Measurements from ENCODE around the gene NT5C1B.

Gene NT5C1B

DNA sequence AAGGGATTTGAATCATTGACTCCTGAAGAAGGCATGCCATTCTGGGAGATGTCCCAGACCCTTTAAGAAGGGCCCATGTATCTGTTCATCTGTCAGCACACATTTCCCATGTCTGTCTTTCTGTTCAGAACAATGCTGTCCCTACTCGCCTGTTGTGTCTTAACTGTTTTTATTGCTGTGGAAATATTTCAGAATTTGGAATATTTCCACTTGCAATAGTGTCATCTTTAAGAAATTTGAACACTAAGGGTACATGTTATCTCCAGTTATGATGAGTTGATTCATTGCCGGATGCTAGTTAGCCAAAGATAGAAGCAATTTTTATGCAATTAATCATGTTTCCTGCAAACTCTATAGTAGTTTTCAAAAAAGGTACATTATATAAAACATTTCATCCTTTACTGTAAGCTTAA is 36.9 kb upstream of the NT5C1B start:
- no peaks in the 10 kb centered on the region for H3K9me3 ChIP-seq (ENCODE audit: insufficient read depth, low read length)
- H3K9me2 ChIP-seq (replicated peaks; ENCODE audit: insufficient read depth, low read length): no peaks in the 10 kb centered on the region
- H3K4me2 ChIP-seq (ENCODE audit: low read depth, low read length, poor library complexity, severe bottlenecking): no peak overlapping the region
- no peak overlapping the region for H3K9ac ChIP-seq (ENCODE audit: low read length)
- no peaks in the 10 kb centered on the region for H3K79me2 ChIP-seq (ENCODE audit: insufficient read depth, low read length)
- H2AFZ ChIP-seq (ENCODE audit: low read depth, low read length, severe bottlenecking): no peak overlapping the region
- H3K27me3 ChIP-seq (ENCODE audit: low read length): no peaks in the 10 kb centered on the region
- H4K20me1 ChIP-seq (ENCODE audit: low read depth, low read length): no peaks in the 10 kb centered on the region
- H3K36me3 ChIP-seq (ENCODE audit: low read length): no peaks in the 10 kb centered on the region
- TF ChIP-seq EZH2phosphoT487 (conservative IDR thresholded peaks at IDR 0.05; ENCODE audit: low read length): no peak
- TF ChIP-seq, protein P1, sequence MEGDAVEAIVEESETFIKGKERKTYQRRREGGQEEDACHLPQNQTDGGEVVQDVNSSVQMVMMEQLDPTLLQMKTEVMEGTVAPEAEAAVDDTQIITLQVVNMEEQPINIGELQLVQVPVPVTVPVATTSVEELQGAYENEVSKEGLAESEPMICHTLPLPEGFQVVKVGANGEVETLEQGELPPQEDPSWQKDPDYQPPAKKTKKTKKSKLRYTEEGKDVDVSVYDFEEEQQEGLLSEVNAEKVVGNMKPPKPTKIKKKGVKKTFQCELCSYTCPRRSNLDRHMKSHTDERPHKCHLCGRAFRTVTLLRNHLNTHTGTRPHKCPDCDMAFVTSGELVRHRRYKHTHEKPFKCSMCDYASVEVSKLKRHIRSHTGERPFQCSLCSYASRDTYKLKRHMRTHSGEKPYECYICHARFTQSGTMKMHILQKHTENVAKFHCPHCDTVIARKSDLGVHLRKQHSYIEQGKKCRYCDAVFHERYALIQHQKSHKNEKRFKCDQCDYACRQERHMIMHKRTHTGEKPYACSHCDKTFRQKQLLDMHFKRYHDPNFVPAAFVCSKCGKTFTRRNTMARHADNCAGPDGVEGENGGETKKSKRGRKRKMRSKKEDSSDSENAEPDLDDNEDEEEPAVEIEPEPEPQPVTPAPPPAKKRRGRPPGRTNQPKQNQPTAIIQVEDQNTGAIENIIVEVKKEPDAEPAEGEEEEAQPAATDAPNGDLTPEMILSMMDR (IDR thresholded peaks at IDR 0.05; ENCODE audit: insufficient read depth, low read length, poor library complexity, severe bottlenecking): no peak
- H3F3A ChIP-seq (ENCODE audit: insufficient read depth): no peaks in the 10 kb centered on the region
- no peak overlapping the region for H3K27ac ChIP-seq (ENCODE audit: low read depth, low read length)
- H3K4me3 ChIP-seq (ENCODE audit: insufficient read depth, low read length, poor library complexity, severe bottlenecking): no peak overlapping the region

DNA sequence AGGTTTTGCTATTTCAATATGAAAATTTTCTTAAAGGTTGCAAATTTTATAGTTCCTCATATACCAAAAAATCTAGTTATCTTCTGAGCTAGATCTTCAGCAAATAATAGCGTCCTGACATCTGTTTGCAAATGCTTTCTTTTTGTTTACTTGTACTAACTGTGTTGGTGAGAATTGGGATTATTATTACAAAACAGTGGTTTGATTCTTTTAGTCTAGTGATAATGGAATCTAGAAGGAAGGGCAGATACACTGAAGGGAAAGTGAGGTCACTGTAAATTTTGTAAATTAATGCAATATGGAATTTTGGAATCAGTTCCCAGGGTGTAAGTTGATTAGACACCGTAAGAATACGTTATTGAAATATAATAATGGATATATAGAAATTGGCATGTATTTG is 36.2 kb upstream of the NT5C1B start:
- Histone ChIP-seq H3F3A (ENCODE audit: insufficient read depth) (no peaks in the 10 kb centered on the region), H3K79me2 (ENCODE audit: insufficient read depth, low read length) (no peaks in the 10 kb centered on the region), H3K4me2 (ENCODE audit: low read depth, low read length, poor library complexity, severe bottlenecking) (no peak overlapping the region), H3K27ac (ENCODE audit: low read depth, low read length) (no peak overlapping the region), H3K9ac (ENCODE audit: low read length) (no peak overlapping the region), H4K20me1 (ENCODE audit: low read depth, low read length) (no peaks in the 10 kb centered on the region), H3K9me2 (replicated peaks; ENCODE audit: insufficient read depth, low read length) (no peaks in the 10 kb centered on the region), H3K9me3 (ENCODE audit: insufficient read depth, low read length) (no peaks in the 10 kb centered on the region), H3K4me3 (ENCODE audit: insufficient read depth, low read length, poor library complexity, severe bottlenecking) (no peak overlapping the region), H2AFZ (ENCODE audit: low read depth, low read length, severe bottlenecking) (no peak overlapping the region), H3K27me3 (ENCODE audit: low read length) (no peaks in the 10 kb centered on the region), H3K36me3 (ENCODE audit: low read length) (no peaks in the 10 kb centered on the region)
- TF ChIP-seq EZH2phosphoT487 (conservative IDR thresholded peaks at IDR 0.05; ENCODE audit: low read length): no peak
- TF ChIP-seq, protein P1 (IDR thresholded peaks at IDR 0.05; ENCODE audit: insufficient read depth, low read length, poor library complexity, severe bottlenecking): no peak

DNA sequence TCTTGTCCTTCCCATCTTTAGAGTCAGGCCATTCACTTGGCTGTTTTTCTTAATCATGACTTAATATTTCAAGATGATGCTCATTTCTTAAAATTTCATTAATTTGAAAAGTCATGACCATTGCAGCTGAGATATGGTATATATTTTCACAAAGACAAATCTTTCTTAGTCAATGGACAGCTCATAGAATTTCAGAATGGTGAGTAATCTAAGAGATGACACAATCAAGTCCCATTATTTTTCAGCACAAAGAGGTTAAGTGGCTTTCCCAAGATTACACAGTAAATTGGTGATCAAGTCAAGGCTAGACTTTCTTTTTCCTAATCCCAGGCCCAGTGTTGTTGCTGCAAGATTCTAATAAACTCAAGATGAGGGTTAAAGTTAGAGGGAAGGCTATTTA is 34.4 kb upstream of the NT5C1B start:
- Histone ChIP-seq H3K36me3 (ENCODE audit: low read length) (no peaks in the 10 kb centered on the region), H3K27me3 (ENCODE audit: low read length) (no peaks in the 10 kb centered on the region), H3K4me3 (ENCODE audit: insufficient read depth, low read length, poor library complexity, severe bottlenecking) (no peak overlapping the region), H4K20me1 (ENCODE audit: low read depth, low read length) (no peaks in the 10 kb centered on the region), H3K79me2 (ENCODE audit: insufficient read depth, low read length) (no peaks in the 10 kb centered on the region), H3F3A (ENCODE audit: insufficient read depth) (no peaks in the 10 kb centered on the region), H3K9ac (ENCODE audit: low read length) (no peak overlapping the region), H3K27ac (ENCODE audit: low read depth, low read length) (no peak overlapping the region), H2AFZ (ENCODE audit: low read depth, low read length, severe bottlenecking) (no peak overlapping the region), H3K9me3 (ENCODE audit: insufficient read depth, low read length) (no peaks in the 10 kb centered on the region), H3K9me2 (replicated peaks; ENCODE audit: insufficient read depth, low read length) (no peaks in the 10 kb centered on the region), H3K4me2 (ENCODE audit: low read depth, low read length, poor library complexity, severe bottlenecking) (no peak overlapping the region)
- TF ChIP-seq EZH2phosphoT487 (conservative IDR thresholded peaks at IDR 0.05; ENCODE audit: low read length): no peak
- TF ChIP-seq, protein P1 (IDR thresholded peaks at IDR 0.05; ENCODE audit: insufficient read depth, low read length, poor library complexity, severe bottlenecking): no peak

Measured in SU-DHL-6 (cell line).